ENCODE results near the gene PVALEF. TPM values are rescaled to one million over a fixed set of nuclear protein-coding genes. Genes with fewer than 3 reads are reported as not detected.

The PVALEF gene
- total and polyA plus RNA-seq, 2 of the 13 experiments (the other 11 are each of a cell fraction or from before 2014, with no cell fraction given): 0.18 TPM

DNA sequence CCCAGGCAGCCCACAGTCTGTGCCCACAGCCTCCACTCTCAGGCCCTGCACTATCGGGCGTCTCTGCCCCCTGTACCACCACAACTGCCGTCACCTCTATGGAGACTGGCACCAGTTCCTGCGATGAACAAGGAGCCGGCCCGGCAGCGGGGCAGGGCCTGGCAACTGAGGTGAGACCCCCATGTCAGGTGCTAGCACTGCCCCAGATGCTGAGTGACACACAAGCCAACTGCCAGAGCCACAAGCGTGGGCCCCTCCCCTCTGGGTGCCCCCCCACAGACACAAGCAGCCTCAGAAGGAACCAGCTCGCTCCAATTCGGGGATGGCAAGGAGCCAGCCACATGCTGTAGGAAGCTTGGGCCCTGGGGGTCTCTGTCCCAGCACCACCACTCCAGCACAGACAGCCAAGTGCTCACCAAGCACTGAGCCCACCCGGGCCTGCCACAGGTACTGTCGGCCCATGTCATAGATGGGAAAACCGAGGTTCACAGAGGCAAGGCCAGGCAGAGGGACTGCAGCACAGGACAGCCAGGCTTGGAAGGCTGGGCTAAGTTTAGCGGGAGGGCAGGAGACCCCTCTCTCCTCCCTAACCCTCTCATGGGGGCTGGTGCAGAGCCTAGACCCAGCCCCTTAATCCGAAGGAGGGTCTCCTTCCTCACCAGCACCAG is 1.5 kb upstream of the PVALEF start:
- 93% methylated on average over 5 of the region's 15 CpGs for WGBS (ENCODE audit: low lambda C conversion rate)
- H3K4me1 ChIP-seq (ENCODE audit: insufficient read depth, low read length): peaks cover 39% of the 10 kb centered on the region
- intact Hi-C loops (cut with micrococcal nuclease; ENCODE audit: unreplicated experiment) (no loop called here), in situ Hi-C loops (cut with HindIII; ENCODE audit: extremely low pct_ligation_motif_present, low pct_unique_long_range_greater_than_20kb) (no loop called here)
- FAIRE-seq (no peak), ATAC-seq (no peak), DNase-seq (ENCODE audit: low spot score) (no peak)
- H2AFZ ChIP-seq (ENCODE audit: low read length): no peak overlapping the region
- no peaks in the 10 kb centered on the region for H4K20me1 ChIP-seq (ENCODE audit: insufficient read depth, low read length)
- H3K4me2 ChIP-seq (ENCODE audit: low read depth, low read length): peak overlapping the region; percentile 86; the same call in 1 of the 2 replicates
- no TSS peak for BruUV-seq (replicated peaks)
- no peaks in the 10 kb centered on the region for H3K9me3 ChIP-seq (ENCODE audit: low read length)
- CTCF ChIA-PET (ENCODE audit: low intra/inter-chr PET ratio, low total read pairs): no interaction called here
- H3K36me3 ChIP-seq (replicated peaks in 1 of 2; ENCODE audit: control insufficient read depth in 1 of 2, insufficient read depth in 2 of 2, low read length in 2 of 2): no peaks in the 10 kb centered on the region
- peak overlapping the region in 2 of 3 experiments; percentile 95; a peak in 2 of 6 replicates for H3K4me3 ChIP-seq (replicated peaks in 1 of 3; ENCODE audit: insufficient read depth in 1 of 3, low read depth in 2 of 3, low read length in 3 of 3)
- POLR2A ChIA-PET: interaction anchor here (0.8 to 1.8 kb wide), 4 partner anchors 11 to 59 kb away, joined by 3 to 7 read pairs (median 4); partner anchors contain the start of gene CEP131
- 0 out of 2 replicates have a peak overlapping the region, but pooled peaks have one; percentile 86 for H3K9ac ChIP-seq (ENCODE audit: insufficient read depth, low read depth, low read length)
- H3K79me2 ChIP-seq (ENCODE audit: insufficient read depth, low read length): no peaks in the 10 kb centered on the region
- no peaks in the 10 kb centered on the region for H3K27me3 ChIP-seq (ENCODE audit: control insufficient read depth in 1 of 2, insufficient read depth in 2 of 2, low read length in 2 of 2)
- peak overlapping the region; percentile 78 for H3K27ac ChIP-seq (ENCODE audit: extremely low read length, insufficient read depth, low read length)
- TF ChIP-seq HNRNPL (IDR thresholded peaks at IDR 0.05; ENCODE audit: low read depth, low read length) (0 out of 2 replicates have a peak, but pooled peaks have one; percentile 30), ZNF629 (CRISPR knock-in tag; conservative IDR thresholded peaks at IDR 0.05) (peak; percentile 96), BORCS8-MEF2B (CRISPR knock-in tag; IDR thresholded peaks at IDR 0.05) (no peak), ZMYM3 (CRISPR knock-in tag; IDR thresholded peaks at IDR 0.05) (peak; percentile 43; the same call in 1 of the 2 replicates), ADNP (CRISPR knock-in tag; IDR thresholded peaks at IDR 0.05) (peak; percentile 43; the same call in 1 of the 2 replicates), ZNF30 (CRISPR knock-in tag; IDR thresholded peaks at IDR 0.05) (no peak), ZBTB1 (CRISPR knock-in tag; IDR thresholded peaks at IDR 0.05; ENCODE audit: borderline replicate concordance) (no peak)
- TF ChIP-seq, protein P1, sequence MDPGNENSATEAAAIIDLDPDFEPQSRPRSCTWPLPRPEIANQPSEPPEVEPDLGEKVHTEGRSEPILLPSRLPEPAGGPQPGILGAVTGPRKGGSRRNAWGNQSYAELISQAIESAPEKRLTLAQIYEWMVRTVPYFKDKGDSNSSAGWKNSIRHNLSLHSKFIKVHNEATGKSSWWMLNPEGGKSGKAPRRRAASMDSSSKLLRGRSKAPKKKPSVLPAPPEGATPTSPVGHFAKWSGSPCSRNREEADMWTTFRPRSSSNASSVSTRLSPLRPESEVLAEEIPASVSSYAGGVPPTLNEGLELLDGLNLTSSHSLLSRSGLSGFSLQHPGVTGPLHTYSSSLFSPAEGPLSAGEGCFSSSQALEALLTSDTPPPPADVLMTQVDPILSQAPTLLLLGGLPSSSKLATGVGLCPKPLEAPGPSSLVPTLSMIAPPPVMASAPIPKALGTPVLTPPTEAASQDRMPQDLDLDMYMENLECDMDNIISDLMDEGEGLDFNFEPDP (CRISPR knock-in tag; conservative IDR thresholded peaks at IDR 0.05): peak; percentile 78; the same call in 1 of the 2 replicates
- TF ChIP-seq, protein P2, sequence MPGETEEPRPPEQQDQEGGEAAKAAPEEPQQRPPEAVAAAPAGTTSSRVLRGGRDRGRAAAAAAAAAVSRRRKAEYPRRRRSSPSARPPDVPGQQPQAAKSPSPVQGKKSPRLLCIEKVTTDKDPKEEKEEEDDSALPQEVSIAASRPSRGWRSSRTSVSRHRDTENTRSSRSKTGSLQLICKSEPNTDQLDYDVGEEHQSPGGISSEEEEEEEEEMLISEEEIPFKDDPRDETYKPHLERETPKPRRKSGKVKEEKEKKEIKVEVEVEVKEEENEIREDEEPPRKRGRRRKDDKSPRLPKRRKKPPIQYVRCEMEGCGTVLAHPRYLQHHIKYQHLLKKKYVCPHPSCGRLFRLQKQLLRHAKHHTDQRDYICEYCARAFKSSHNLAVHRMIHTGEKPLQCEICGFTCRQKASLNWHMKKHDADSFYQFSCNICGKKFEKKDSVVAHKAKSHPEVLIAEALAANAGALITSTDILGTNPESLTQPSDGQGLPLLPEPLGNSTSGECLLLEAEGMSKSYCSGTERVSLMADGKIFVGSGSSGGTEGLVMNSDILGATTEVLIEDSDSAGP (CRISPR knock-in tag; IDR thresholded peaks at IDR 0.05; ENCODE audit: borderline replicate concordance): no peak
- TF ChIP-seq, protein P3, sequence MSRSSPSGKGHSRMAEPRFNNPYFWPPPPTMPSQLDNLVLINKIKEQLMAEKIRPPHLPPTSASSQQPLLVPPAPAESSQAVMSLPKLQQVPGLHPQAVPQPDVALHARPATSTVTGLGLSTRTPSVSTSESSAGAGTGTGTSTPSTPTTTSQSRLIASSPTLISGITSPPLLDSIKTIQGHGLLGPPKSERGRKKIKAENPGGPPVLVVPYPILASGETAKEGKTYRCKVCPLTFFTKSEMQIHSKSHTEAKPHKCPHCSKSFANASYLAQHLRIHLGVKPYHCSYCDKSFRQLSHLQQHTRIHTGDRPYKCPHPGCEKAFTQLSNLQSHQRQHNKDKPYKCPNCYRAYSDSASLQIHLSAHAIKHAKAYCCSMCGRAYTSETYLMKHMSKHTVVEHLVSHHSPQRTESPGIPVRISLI (CRISPR knock-in tag; IDR thresholded peaks at IDR 0.05; ENCODE audit: borderline replicate concordance): 0 out of 2 replicates have a peak, but pooled peaks have one; percentile 6
- TF ChIP-seq, protein P4, sequence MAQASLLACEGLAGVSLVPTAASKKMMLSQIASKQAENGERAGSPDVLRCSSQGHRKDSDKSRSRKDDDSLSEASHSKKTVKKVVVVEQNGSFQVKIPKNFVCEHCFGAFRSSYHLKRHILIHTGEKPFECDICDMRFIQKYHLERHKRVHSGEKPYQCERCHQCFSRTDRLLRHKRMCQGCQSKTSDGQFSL (CRISPR knock-in tag; IDR thresholded peaks at IDR 0.05): peak; percentile 54; the same call in 1 of the 2 replicates
- TF ChIP-seq, protein P5, sequence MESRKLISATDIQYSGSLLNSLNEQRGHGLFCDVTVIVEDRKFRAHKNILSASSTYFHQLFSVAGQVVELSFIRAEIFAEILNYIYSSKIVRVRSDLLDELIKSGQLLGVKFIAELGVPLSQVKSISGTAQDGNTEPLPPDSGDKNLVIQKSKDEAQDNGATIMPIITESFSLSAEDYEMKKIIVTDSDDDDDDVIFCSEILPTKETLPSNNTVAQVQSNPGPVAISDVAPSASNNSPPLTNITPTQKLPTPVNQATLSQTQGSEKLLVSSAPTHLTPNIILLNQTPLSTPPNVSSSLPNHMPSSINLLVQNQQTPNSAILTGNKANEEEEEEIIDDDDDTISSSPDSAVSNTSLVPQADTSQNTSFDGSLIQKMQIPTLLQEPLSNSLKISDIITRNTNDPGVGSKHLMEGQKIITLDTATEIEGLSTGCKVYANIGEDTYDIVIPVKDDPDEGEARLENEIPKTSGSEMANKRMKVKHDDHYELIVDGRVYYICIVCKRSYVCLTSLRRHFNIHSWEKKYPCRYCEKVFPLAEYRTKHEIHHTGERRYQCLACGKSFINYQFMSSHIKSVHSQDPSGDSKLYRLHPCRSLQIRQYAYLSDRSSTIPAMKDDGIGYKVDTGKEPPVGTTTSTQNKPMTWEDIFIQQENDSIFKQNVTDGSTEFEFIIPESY (CRISPR knock-in tag; IDR thresholded peaks at IDR 0.05): peak; percentile 59
